Vagina (tissue), 2 donors: ENCODE results near the gene ENSA.
"Not testable (repeated sequence)": the region's sequence is repeated elsewhere in the genome, so short reads cannot be mapped to it uniquely, and the experiment has no call there.

Experiments used
- POLR2A ChIP-seq, 2 donors: fragments of 450-650 bp; IDR thresholded peaks; one replicate each; pipeline ENCODE4 v1.6.1; 2017; ENCODE audit warnings: antibody characterized with exemption in 2 of 2, mild to moderate bottlenecking in 2 of 2, moderate library complexity in 2 of 2
- TF ChIP-seq, protein P1 (sequence below), 3 experiments: fragments of 450-650 bp in 2 of 3; fragments of 200-600 bp in 1 of 3; sonication (generic) in 1 of 3; IDR thresholded peaks; one replicate each; pipeline ENCODE4 v1.5.1; 2017 to 2019; ENCODE audit warnings: antibody characterized with exemption in 3 of 3, mild to moderate bottlenecking in 2 of 3, moderate library complexity in 2 of 3

DNA sequence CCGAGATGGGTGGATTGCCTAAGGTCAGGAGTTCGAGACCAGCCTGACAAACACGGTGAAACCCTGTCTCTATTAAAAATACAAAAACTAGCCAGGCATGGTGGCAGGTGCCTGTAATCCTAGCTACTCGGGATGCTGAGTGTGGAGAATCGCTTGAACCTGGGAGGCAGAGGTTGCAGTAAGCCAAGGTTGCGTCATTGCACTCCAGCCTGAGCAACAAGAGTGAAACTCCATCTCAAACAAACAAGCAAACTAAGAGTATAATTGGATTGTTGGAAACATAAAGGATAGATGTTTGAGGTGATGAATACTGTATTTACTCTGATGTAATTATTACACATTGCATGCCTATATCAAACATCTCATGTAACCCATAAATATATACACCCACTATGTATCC, 9.0 kb upstream of the ENSA start:
- TF ChIP-seq, protein P1, sequence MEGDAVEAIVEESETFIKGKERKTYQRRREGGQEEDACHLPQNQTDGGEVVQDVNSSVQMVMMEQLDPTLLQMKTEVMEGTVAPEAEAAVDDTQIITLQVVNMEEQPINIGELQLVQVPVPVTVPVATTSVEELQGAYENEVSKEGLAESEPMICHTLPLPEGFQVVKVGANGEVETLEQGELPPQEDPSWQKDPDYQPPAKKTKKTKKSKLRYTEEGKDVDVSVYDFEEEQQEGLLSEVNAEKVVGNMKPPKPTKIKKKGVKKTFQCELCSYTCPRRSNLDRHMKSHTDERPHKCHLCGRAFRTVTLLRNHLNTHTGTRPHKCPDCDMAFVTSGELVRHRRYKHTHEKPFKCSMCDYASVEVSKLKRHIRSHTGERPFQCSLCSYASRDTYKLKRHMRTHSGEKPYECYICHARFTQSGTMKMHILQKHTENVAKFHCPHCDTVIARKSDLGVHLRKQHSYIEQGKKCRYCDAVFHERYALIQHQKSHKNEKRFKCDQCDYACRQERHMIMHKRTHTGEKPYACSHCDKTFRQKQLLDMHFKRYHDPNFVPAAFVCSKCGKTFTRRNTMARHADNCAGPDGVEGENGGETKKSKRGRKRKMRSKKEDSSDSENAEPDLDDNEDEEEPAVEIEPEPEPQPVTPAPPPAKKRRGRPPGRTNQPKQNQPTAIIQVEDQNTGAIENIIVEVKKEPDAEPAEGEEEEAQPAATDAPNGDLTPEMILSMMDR (IDR thresholded peaks at IDR 0.05): not testable (repeated sequence)
- TF ChIP-seq POLR2A (IDR thresholded peaks at IDR 0.05): not testable (repeated sequence)
